ENCODE measurements around the gene MAEL.
A peak's percentile ranks its signal among the peaks of the same experiment; 100 is the strongest.
"Not testable (repeated sequence)": the region's sequence is repeated elsewhere in the genome, so short reads cannot be mapped to it uniquely, and the experiment has no call there.

Gene MAEL

DNA sequence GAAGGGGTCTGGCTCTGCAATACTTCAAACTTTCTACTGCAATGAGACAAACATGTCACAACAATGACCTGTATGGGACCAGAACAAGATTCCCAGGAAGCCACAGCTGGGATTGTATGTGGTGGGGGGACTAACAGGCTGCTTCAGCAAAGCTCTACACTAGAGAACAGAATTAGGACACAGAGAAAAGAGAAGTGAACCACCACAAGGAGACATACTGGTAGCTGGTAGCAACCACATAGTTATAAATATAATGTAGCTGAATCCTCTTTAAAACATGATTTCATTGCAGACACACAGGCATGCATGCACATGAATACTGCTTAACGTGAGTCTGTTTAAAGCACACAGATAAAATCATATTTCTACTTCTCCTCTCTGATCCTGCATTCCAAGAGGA is 10.3 kb upstream of the MAEL start:
- DNase-seq (ENCODE audit: low spot score), result no peak

GRCh38 chr1:166980383-166980782 is 8.7 kb upstream of the MAEL start:
- no peak for DNase-seq (ENCODE audit: low spot score)

DNA sequence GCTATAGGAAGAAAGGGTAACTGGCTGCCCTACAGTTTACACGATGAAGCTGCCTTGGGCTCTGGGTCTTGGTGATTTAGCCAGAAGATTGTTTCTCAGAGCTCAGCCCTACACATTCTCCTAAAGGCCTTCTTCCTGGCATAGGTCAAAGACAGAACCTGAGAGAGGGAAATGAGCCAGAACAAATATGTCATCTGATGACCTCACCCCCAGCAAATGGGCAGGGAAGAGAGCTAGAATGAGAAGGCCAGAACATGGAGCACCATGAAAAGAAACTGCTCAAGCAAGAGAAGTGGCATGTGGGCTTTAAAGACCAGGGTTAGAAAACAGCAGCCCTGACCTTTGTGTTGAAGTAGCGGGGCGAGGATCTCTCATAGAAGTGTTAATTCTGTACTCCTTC is 8.3 kb upstream of the MAEL start:
- DNase-seq (ENCODE audit: low spot score), result no peak

GRCh38 chr1:166981589-166981988 is 7.5 kb upstream of the MAEL start:
- no peak for DNase-seq (ENCODE audit: low spot score)

DNA sequence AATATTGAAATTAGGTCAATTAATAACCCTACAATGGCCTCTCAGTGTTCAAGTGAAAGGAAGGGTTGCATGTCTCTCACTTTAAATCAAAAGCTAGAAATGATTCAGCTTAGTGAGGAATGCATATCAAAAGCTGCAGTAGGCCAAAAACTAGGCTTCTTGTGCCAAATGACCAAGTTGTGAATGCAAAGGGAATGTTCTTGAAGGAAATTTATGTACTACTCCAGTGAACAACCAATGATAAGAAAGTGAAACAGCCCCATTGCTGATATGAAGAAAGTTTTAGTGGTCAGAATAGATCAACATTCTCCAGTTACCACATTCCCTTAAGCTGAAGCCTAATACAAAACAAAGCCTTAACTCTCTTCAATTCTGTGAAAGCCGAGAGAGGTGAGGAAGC is 10.0 kb downstream of the MAEL start:
- no peak for DNase-seq (ENCODE audit: low spot score)

DNA sequence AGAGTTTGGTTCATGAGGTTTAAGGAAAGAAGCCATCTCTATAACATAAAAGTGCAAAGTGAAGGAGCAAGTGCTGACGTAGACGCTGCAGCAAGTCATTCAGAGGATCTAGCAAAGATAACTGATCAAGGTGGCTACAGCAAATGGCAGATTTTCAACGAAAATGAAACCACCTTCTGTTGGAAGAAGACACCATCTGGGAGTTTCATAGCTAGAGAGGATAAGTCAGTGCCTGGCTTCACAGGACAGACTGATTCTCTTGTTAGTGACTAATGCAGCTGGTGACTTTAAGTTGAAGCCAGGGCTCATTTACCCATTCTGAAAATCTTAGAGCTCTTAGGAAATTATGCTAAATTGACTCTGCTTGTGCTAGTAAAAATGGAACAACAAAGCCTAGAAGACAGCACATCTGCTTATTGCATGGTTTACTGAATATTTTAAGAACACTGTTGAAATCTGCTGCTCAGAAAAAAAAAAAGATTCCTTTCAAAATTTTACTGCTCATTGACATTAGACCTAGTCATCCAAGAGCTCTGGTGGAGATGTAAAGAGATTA is 10.5 kb downstream of the MAEL start:
- no peak for DNase-seq (ENCODE audit: low spot score)

DNA sequence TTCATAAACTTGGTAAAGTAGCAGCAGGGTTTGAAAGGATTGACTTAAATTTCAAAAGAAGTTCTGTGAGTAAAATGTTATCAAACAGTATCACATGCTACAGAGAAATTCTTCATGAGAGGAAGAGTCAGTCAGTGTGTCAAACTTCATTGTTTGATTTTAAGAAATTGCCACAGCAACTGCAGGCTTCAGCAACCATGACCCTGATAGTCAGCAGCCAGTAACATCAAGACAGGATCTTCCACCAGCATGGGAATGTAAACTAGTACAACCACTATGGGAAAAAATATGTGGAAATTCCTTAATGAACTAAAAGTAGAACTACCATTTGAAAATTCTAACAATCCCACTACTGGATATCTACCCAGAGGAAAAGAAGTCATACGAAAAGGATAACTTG is 11.5 kb downstream of the MAEL start:
- DNase-seq (ENCODE audit: low spot score), result no peak

GRCh38 chr1:167002354-167002753 is 13.3 kb downstream of the MAEL start:
- no peak for DNase-seq (ENCODE audit: low spot score)

DNA sequence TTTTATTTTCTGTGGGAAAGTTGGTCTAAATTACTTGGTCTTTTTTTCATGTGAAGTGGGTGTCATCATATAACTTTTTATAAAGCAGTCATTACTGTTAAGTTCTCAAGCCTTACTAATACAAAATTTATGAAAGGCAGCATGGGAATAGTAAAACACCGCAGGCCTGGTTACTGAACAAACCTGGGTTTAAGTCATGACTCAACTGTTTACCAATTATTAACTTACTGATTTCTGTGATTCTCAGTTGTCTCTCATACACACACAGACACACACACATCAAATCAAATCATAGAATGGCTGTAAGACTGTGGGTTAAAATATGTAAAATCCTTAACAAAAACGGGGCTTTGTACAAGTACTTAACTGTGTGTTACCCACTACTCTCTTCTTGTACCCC is 14.6 kb downstream of the MAEL start:
- no peak for DNase-seq (ENCODE audit: low spot score)

DNA sequence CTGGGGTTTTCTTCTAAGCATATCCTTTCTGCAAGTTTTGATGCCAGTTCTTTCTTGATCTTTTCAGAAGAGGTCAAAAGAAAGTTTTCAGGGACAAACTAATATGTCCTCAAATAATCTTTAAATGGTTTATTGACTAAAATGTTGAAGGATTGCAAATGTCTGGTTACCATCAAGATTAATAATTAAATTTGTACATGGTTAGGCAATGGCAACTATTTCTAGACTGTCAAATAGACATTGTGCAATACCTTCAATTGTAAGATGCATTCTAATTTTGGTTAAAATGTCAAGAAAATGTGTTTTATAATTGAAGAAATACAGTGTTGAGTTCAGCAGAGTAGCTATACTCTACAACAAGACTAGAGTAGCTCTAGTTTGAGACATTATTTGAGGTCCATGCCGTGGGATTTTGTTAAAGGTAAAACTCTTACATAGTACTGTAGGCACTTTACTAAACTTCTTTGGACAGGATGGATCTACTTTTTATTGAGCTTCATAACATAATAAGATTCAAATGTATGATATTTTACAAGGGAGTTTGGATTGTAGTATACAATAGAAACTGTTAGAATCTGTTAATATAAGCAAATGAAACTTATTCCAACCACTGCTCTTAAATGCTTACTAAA is 22.6 kb downstream of the MAEL start:
- DNase-seq (ENCODE audit: low spot score), result no peak

DNA sequence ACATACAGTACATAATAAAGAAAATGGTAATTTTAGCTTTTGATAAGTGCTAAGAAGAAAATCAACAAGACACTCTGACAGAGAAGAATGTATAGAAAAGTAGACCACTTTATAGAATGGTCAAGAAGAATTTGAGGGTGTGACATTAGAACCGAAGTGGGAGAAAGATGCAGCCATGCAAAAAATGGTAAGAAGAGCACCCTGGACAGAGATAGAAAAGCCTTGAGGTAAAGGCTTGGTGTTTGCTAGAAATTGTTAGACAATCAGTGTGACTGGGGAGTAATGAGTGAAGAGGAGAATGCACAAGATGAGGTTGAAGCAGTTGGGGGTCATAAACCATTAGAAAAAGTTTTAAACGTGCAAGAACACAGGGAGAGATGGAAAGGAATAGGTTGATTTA is 23.5 kb downstream of the MAEL start:
- no peak for DNase-seq (ENCODE audit: low spot score)

DNA sequence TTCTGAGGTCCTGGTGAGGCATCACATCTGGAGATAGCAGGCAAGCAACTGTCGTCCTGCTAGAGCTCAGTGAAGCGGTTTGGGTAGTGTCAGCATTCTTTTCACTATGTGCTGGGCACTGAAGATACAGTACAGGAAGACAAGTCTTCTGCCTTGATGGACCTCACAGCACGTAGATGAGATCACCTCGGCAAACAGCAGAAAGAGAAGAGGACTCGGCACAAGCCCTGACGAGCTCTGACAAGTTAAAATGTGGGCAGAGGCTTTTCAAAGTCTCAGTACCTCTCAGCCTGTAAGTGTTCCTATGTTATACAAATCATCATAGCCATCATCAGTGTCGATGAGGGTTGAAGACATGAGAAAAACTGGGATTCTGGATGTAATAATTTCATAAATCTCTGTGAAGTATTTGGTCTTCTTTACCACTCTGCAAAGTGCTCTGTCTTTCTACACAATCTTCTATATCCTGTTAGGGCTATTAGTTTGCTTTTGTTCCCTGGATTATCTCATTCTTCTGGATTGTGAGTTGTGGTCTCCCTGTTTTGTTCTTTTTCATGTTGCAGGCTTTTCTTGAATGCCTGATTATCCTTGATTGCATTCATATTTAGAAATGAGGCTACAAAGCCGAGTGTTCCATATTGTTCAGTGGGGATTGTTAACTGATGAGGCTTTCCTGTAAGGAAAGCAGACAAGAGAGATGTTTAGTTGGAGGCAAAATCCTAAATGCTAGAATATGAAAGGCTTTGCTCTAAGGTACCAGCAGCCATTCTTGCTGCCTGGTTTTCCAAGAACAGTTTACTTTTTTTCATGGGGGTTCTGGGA is 24.2 kb downstream of the MAEL start:
- no peak for DNase-seq (ENCODE audit: low spot score)

DNA sequence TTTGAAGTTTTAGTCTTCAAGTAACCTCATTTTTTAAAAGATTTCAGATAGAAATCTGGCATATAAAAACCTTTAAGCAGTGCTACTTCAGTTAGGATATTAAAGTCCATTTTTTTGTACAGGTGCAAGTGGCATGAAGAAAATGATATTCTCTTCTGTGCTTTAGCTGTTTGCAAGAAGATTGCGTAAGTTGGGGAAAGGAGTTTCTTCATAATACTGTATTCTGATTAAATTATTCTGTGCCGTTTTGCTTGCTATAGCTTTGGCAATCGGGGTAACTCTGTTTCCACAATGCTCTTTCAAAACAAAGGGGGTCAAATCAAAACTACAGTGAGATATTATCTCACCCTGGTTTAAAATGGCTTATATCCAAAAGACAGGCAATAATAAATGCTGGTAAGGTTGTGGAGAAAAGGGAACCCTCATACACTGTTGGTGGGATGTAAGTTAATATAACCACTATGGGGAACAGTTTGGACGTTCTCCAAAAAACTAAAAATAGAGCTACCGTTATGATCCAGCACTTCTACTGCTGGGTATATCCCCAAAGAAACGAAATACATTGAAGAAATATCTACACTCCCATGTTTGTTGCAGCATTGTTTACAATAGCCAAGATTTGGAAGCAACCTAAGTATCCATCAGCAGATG is 27.1 kb downstream of the MAEL start:
- DNase-seq (ENCODE audit: low spot score), result no peak

GRCh38 chr1:167022384-167022783 is 33.3 kb downstream of the MAEL start:
- DNase-seq (ENCODE audit: low spot score), result no peak

DNA sequence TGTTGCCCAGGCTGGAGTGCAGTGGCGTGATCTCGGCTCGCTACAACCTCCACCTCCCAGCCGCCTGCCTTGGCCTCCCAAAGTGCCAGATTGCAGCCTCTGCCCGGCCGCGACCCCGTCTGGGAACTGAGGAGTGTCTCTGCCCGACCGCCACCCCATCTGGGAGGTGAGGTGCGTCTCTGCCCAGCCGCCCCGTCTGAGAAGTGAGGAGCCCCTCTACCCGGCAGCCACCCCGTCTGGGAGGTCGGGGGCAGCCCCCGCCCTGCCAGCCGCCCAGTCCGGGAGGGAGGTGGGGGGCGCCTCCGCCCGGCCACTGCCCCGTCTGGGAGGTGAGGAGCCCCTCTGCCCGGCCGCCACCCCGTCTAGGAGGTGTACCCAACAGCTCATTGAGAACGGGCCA is 40.5 kb downstream of the MAEL start:
- not testable (repeated sequence) for DNase-seq (ENCODE audit: low spot score)

DNA sequence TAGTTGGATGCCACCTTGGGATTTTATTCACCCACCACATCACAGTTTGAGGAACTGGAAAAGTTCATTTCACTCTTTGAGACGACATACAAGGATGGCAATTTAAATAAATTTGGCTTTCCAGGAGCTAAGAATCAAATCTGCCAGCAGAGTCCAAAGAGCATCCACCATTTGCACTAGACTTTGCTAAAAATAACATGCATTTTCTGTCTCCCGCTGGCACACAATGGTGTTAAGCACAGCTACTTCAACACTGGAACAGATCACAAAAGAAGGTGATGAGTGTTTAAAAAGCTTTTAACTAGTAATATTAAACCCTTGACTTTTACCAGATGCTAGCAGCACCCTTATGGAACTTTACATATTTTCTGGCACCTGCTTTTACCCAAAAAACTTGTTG is 44.6 kb downstream of the MAEL start:
- DNase-seq (ENCODE audit: low spot score), result no peak

DNA sequence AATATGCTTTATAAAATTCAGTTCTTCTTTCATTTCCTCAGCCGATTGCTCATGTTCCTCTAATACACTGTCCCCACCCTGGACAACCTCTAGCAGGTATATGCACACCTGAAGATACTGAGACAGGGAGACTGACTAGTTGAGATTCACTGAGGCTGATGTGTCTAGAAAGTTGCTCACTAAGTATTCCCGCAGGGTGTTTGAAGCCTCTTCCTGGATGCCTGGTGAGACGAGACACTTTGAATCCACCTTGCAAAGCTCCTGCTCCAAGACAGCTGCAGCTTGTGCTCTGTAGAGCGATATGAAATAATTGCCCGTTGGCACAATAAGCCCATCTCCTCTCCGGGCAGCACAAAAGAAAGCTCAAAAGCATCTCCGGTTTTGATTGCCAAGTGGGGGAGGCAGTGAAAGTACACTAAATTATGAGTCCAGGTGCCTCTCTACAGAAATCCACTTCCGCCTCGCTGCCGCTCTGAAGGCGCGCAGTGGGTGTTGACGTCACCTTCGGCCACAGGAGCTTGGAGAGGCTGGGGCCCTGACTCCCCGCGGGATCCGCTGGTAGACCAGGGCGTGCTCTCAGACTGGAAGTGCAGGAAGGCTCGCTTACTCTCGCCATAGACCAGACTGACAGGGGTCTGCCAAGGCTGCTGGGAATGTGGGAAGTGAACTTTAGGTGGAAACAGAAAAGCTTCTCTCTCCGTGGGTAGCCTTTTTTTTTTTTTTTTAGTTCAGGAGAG is 54.8 kb downstream of the MAEL start:
- peak; percentile 83 for DNase-seq (ENCODE audit: low spot score)

- no peak for DNase-seq (ENCODE audit: low spot score)
These were observed 62.8 kb downstream of the MAEL start for GRCh38 chr1:167051907-167052306.

DNA sequence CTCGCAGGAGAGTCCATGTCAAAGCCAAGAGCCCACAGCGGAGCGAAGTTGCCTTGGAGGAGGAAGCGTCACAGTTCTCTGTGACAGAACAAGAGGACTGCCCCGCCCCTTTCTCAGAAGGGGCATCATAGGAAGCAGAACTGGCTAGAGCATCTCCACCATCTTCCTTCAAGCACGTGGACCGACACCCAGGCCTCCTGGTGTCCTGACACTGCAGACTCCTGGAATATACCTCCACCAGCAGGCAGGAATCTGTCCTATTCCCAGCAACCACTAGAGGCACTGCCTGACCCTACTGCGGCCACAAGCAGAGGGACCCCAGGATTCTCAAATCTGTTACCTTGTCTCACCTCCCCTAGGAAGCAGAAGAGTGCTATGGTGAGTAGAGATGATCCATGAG is 63.3 kb downstream of the MAEL start:
- DNase-seq (ENCODE audit: low spot score), result peak; percentile 41

GRCh38 chr1:167054531-167054930 is 65.5 kb downstream of the MAEL start:
- no peak for DNase-seq (ENCODE audit: low spot score)

GRCh38 chr1:167054946-167055630 is 66.0 kb downstream of the MAEL start:
- DNase-seq (ENCODE audit: low spot score), result no peak

All from SW480 (cell line).